NOMO-1 (cell line): ENCODE results near the gene DNAJC17.

Experiments used
- DNase-seq, 2 experiments: peaks; one replicate each; lab custom pipeline; 2025; ENCODE audit not compliant: unreplicated experiment in 2 of 2; lab: John Stamatoyannopoulos, UW

The DNAJC17 gene

GRCh38 chr15:40768521-40769273, 38.6 kb downstream of the DNAJC17 start:
- peak in 1 of 2 experiments; percentile 4 for DNase-seq

- DNase-seq, result no peak
Measured at GRCh38 chr15:40767838-40768500, 39.3 kb downstream of the DNAJC17 start.

- DNase-seq, result no peak
Measured at GRCh38 chr15:40766906-40767837, 40.1 kb downstream of the DNAJC17 start.

- DNase-seq, result no peak
Measured at GRCh38 chr15:40766194-40766815, 41.0 kb downstream of the DNAJC17 start.

- DNase-seq, result peak in 1 of 2 experiments; percentile 17
Measured at GRCh38 chr15:40764629-40765103, 42.6 kb downstream of the DNAJC17 start.

- DNase-seq, result peak; percentile 67 to 71
Measured at GRCh38 chr15:40763801-40764628, 43.3 kb downstream of the DNAJC17 start, which contains the start of gene GCHFR. GCHFR (plus strand) TSS chr15:40764068; CDS start chr15:40764181, 113 bp downstream.

GRCh38 chr15:40762919-40763800, 44.1 kb downstream of the DNAJC17 start:
- no peak for DNase-seq

GRCh38 chr15:40759961-40760360, 47.3 kb downstream of the DNAJC17 start:
- DNase-seq, result no peak

GRCh38 chr15:40756938-40757337, 50.3 kb downstream of the DNAJC17 start:
- DNase-seq, result no peak

- DNase-seq, result peak in 1 of 2 experiments; percentile 17
Measured at GRCh38 chr15:40755812-40756208, 51.5 kb downstream of the DNAJC17 start.

- DNase-seq, result peak; percentile 92 to 96
Measured at GRCh38 chr15:40754883-40755811, 52.1 kb downstream of the DNAJC17 start, which contains the start of gene RMDN3. RMDN3 (minus strand) TSS chr15:40755254; CDS start chr15:40754783, 471 bp downstream.

GRCh38 chr15:40754574-40754882, 52.7 kb downstream of the DNAJC17 start:
- DNase-seq, result peak in 1 of 2 experiments; percentile 9

- DNase-seq, result no peak
Measured at GRCh38 chr15:40751745-40752144, 55.5 kb downstream of the DNAJC17 start.

GRCh38 chr15:40750885-40751284, 56.4 kb downstream of the DNAJC17 start:
- no peak for DNase-seq

- no peak for DNase-seq
Measured at GRCh38 chr15:40749151-40749630, 58.1 kb downstream of the DNAJC17 start.

- DNase-seq, result no peak
Measured at GRCh38 chr15:40747685-40748631, 59.3 kb downstream of the DNAJC17 start.
